HG03439 (cell line): ENCODE results near the gene DEPDC1.
A peak's percentile ranks its signal among the peaks of the same experiment; 100 is the strongest.
"Not testable (repeated sequence)": the region's sequence is repeated elsewhere in the genome, so short reads cannot be mapped to it uniquely, and the experiment has no call there.

Experiments
- ATAC-seq: cut with Tn5 transposase; IDR thresholded peaks from one replicate; pipeline ENCODE4 v1.9.1; 2021; ENCODE audit warnings: mild to moderate bottlenecking, moderate library complexity; ENCODE audit not compliant: unreplicated experiment

The DEPDC1 gene, protein sequence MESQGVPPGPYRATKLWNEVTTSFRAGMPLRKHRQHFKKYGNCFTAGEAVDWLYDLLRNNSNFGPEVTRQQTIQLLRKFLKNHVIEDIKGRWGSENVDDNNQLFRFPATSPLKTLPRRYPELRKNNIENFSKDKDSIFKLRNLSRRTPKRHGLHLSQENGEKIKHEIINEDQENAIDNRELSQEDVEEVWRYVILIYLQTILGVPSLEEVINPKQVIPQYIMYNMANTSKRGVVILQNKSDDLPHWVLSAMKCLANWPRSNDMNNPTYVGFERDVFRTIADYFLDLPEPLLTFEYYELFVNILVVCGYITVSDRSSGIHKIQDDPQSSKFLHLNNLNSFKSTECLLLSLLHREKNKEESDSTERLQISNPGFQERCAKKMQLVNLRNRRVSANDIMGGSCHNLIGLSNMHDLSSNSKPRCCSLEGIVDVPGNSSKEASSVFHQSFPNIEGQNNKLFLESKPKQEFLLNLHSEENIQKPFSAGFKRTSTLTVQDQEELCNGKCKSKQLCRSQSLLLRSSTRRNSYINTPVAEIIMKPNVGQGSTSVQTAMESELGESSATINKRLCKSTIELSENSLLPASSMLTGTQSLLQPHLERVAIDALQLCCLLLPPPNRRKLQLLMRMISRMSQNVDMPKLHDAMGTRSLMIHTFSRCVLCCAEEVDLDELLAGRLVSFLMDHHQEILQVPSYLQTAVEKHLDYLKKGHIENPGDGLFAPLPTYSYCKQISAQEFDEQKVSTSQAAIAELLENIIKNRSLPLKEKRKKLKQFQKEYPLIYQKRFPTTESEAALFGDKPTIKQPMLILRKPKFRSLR

GRCh38 chr1:68496680-68497357, at the start of gene DEPDC1:
Gene DEPDC1, minus strand, starts transcription at chr1:68497082. Its CDS starts 83 bp downstream, at chr1:68496999.
- ATAC-seq: peak; percentile 98

DNA sequence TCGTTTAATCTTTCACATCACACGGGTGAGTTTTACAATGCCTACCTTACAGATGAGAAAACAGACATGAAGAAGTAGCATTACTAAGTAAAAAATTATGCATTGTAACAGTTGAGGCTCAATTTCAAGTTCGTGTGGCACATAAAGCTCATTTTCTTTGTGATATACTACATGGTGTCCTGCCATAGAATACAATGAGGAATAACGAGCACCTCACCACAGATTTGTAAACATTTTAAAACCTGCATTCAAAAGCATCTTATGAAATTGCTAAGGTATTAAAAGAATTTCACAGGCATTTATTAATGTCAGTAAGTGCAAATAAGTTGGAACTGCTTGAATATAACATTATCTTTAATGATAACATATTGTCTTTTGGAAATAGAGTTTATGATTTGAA, 47.8 kb upstream of the DEPDC1 start:
- ATAC-seq: no peak

- ATAC-seq: no peak
These were observed 45.7 kb upstream of the DEPDC1 start for GRCh38 chr1:68542586-68542985.

- ATAC-seq: no peak
These were observed 42.1 kb upstream of the DEPDC1 start for GRCh38 chr1:68538941-68539340.

DNA sequence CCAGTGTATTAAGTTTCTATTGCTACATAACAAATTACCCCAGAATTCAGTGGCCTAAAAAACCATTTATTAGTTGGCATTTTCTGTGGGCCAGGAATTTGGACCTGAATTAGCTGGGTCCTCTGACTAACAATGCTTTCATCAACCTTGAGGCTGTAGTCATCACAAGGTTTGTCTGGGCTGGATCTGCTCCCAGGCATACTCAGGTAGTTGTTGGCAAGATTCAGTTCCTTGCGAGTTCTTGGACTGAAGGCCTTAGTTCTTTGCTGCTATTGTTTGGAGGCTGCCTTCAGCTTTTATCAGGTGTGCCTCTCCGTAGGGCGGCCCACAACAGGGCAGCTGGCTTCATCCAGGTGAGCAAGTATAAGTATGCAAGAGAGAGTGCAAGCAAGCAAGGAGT, 31.4 kb upstream of the DEPDC1 start:
- no peak for ATAC-seq

DNA sequence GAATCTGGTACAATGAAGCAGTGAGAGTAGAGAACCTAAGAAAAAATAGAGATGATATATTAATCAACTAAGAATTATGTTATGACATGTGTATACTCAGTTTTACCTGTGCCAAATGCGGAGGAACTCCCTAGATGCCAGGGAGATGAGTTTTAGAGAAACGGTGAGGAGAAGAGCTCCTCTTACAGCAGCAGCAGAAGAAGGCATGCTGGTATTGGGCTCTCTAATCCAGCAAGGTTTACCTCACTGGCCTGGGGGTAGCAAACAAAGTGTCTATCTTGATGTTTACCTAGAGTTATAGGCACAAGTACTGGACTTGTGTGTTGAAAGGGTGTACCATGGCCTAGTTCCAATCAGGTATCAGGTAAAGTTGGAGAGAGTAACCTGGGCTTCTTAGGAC, 28.9 kb upstream of the DEPDC1 start:
- ATAC-seq: no peak

DNA sequence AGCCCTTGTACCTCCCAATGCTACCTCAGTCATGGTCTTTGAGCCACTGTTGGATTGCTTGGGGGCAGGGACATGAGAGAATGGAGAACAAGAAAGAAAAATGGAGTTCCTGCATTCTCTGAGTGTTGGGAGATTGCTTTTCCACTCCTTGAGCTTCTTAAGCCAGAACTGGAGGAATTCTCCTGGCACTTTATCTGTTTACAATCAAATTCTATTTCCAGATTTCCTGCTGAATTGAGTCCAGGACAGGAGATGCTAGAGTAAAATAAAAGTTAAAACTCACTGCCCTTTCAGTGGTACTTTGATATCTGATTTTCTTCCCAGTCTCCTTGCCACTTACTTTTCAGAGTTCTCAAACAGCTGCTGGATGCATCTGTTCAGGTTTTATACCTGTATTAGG, 24.4 kb upstream of the DEPDC1 start:
- ATAC-seq: no peak

GRCh38 chr1:68516066-68516465, 19.2 kb upstream of the DEPDC1 start:
- no peak for ATAC-seq

DNA sequence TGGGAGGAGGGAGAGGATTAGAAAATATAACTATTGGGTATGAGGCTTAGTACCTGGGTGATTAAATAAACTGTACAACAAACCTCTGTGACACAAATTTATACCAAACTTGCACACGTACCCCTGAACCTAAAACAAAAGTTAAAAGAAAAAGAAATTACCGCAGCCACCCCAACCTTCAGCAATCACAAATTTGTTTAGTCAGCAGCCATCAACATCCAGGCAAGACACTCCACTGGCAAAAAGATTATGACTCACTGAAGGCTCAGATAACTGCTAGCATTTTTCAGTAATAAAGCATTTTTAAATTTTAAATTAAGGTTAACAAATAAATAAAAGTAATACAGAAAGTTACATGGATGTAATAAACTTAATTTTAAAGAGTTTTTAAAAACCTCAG, 14.4 kb upstream of the DEPDC1 start:
- ATAC-seq: no peak

- ATAC-seq: no peak
These were observed 9.5 kb upstream of the DEPDC1 start for GRCh38 chr1:68506386-68506785.

DNA sequence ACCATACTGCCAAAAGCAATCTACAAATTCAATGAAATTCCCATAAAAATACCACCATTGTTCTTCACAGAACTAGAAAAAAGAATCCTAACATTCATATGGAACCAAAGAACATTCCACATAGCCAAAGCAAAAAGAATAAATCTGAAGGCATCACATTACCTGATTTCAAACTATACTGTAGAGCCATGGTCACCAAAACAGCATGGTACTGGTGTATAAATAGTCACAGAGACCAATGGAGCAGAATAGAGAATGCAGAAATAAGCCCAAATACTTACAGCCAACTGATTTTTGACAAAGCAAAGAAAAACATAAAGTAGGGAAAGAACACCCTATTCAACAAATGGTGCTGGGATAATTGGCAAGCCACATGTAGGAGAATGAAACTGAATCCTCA, 6.2 kb upstream of the DEPDC1 start:
- no peak for ATAC-seq

DNA sequence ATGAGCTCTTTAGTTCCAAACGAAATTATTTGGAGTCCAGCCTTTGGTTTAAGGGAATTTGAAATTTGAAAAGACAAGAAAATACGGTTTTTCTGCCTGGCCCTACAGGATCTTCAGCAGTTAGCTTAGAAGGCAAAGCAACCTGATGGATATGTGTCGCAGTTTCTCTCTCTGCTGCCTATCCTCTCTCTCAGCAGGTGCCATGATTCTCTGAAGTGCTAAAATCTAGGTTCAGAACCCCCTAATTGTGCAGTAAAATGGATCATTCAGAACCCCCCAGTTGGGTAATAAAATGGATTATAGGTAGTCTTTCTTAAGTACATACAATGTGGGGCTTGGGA, 446 bp upstream of the DEPDC1 start:
- ATAC-seq: peak; percentile 4

DNA sequence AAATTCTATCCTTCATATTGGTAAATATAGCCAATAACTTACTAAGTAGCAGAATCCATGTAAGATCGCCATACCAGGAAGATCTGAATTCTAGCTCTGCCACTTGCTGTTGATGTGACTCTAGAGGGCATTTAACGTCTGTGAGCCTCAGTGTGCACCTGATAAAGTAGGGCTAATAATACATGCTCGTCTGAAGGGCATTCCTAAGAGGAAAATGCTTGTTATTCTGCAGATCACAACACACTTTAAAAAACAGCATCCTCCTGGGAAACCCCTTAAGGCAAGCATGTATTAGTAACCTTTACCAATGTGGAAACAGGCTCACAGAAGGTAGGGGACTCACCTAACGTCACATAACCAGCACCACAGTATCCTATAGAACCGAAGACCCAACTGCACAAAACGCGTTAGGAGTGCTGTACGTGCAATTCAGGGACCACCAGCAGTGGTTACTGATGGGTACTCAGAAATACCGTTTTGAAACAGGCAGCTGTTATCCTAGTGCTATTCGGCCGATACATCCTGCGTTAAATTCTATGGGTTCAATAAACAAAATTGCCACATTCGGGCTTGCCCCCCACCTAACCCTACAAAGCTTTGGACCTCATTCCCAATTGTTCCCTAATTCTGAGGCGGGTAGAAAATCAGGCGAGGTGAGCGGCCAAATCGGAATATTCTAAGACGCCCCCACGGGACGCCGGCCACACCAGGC, 758 bp downstream of the DEPDC1 start:
- ATAC-seq: peak; percentile 25

DNA sequence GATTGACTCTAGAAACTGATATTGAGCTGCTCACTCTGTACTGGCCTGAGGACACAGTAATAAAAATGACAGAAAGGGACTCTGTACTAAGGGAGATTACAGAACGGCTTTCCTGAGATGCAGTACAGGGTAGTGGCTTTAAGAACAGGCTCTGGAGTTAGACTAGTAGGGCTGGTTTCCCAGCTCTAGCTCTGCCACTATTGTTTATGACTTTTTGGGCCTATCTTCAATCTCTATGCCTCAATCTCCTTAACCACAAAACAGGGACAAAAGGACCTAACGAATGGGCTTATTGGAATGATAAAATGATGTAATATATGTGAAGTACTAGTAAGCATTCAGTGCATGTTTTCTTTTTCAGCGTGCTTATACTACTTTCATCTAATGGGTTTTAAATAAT, 1.4 kb downstream of the DEPDC1 start:
- ATAC-seq: no peak

DNA sequence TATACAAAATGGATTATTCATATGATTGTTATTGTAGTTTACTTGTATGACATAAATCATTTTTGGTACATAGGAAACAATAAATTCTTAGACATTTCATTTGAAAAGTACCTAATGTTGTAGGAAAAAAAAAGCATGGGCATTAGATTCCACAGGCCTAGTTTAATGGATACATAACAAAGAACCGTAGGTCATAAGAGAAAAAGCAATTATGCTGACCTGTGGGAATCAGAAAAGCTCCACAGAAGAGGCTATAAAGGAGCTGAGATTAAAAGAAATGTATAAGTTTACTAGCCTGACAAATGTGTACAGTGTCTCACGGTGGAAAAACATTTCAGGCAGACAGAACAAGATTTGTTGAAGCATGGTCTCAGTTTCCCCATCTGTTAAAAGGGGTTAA, 3.7 kb downstream of the DEPDC1 start:
- ATAC-seq: no peak

DNA sequence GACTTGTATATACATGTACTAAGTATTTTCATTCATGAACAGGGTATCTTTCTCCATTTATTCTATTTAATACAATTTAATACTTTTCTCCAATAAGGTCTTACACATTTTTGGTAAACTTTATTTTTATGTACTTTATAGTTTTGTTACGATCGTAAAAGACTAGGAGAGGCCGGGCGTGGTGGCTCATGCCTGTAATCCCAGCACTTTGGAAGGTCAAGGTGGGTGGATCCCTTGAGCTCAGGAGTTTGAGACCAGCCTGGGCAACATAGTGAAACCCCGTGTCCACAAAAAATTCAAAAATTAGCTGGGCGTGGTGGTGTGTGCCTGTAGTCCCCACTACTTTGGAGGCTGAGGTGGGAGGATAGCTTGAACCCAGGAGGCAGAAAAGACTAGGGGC, 4.6 kb downstream of the DEPDC1 start:
- not testable (repeated sequence) for ATAC-seq

DNA sequence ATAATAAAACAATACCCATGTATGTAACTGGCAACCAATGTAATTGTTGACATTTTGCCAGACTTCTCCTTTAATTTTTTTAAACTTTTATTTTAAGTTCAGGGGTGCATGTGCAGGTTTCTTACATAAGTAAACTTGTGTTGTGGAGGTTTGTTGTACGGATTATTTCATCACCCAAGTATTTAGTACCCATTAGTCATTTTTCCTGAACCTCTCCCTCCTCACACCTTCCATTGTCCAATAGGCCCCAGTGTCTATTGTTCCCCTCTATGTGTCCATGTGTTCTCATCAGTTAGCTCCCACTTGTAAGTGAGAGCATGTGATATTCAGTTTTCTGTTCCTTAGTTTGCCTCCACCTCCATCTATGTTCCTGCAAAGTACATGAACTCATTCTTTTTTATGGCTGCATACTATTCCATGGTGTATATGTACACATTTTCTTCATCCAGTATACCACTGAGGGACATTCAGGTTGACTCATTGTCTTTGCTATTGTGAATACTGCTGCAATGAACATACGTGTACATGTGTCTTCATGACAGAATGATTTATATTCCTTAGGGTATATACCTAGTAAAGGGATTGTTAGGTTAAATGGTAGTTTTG, 6.7 kb downstream of the DEPDC1 start:
- no peak for ATAC-seq

GRCh38 chr1:68485431-68486022, 11.4 kb downstream of the DEPDC1 start:
- no peak for ATAC-seq

- no peak for ATAC-seq
These were observed 12.3 kb downstream of the DEPDC1 start for GRCh38 chr1:68484618-68485017.

- no peak for ATAC-seq
These were observed 15.8 kb downstream of the DEPDC1 start for GRCh38 chr1:68481041-68481440.
